Stimulated activated CD8-positive, alpha-beta memory T cell treated with anti-CD3 and anti-CD28 coated beads, Interleukin-12 subunit alpha, Interleukin-12 subunit beta, amount 100 ng/mL, for 1 hour (primary cell): ENCODE results near the gene MAP3K4.

Source experiments
- DNase-seq: peaks from one replicate; pipeline ENCODE4 v3.0.0-alpha.2; 2020; ENCODE audit warnings: low read depth

The MAP3K4 gene

DNA sequence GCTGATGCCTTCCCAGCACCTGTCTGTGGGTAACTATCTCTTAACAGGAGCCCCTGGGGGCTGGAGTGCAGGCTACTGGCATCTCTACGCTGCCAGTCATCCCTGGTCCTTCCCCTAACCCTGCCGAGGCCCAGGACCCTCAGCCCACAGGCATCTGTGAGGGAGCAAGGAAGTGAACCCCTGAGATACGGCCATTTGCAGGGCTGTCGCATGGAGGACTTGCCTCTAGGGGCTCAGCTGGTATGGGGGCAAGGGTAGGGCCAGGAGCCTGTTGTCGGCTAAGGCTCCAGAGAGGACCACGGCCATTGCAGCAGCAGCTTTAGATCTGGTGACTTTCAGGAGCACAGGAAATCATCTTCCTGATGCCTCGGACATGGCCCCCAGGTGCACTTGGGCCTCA is 49.7 kb downstream of the MAP3K4 start:
- DNase-seq, result no peak

DNA sequence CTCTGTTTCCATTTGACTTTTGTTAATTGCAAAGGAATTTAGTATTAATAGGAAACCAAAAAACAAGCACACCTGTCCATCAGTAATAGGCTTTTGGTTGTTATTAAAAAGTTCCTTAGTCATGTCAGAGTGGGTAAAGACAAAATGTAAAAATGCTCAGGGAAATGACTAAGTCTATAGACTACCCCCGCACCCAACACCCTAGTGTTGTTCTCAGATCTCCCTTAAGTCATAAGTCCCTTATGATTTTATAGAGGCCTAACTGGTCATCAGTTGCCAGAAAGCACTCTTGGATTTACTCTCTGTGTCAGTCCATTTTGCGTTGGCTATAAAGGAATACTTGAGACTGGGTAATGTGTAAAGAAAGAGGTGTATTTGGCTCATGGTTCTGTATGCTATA is 52.8 kb downstream of the MAP3K4 start:
- no peak for DNase-seq

DNA sequence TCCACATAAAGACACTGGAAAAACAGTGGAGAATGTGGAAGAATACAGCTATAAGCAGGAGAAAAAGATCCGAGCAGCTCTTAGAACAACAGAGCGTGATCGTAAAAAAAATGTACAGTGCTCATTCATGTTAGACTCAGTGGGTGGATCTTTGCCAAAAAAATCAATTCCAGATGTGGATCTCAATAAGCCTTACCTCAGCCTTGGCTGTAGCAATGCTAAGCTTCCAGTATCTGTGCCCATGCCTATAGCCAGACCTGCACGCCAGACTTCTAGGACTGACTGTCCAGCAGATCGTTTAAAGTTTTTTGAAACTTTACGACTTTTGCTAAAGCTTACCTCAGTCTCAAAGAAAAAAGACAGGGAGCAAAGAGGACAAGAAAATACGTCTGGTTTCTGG is 57.1 kb downstream of the MAP3K4 start:
- DNase-seq, result no peak

DNA sequence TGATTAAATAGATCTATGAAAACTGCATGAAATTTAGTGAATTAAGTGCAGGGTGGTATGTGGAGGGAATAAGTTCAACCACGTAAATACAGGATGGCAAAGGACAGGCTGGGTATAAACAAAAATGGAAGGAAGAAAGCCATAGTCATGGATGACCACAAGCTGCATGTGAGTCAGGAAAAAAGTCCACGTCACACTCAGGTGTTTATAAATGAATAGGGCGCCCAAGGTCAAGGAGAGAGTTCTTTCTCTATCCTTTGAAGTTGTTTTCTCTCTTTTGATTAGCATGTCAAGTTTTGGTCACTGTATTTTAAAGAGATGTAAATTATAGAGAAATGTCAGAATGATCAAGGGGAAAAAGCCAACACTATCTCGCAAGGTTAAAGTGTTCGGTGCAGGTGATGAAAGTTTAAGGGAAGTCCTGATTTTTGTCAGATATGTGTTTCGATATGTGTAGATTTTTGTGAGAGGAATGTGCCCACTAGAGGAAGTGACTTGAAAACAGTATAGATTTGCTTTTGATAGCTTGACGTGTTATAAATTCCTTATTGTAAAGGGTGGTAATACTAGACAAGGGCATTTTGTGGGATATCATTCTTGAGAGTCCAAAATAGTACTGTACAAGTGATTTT is 58.7 kb downstream of the MAP3K4 start:
- no peak for DNase-seq

DNA sequence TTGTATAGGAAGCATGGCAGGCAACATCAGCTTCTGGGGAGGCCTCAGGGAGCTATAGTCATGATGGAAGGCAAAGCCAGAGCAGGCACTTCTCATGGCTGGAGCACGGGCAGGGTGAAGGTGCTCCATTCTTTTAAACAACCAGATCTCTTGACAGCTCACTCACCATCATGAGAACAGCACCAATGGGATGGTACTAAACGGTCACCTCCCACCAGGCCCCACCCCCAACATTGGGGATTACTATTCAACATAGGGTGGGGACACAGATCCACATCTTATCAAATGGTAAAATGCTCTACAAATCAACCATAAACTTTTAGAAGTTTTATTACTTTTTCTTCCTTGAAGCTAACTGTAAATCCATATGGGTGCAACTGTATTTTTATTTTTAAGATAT is 61.5 kb downstream of the MAP3K4 start:
- DNase-seq, result no peak

DNA sequence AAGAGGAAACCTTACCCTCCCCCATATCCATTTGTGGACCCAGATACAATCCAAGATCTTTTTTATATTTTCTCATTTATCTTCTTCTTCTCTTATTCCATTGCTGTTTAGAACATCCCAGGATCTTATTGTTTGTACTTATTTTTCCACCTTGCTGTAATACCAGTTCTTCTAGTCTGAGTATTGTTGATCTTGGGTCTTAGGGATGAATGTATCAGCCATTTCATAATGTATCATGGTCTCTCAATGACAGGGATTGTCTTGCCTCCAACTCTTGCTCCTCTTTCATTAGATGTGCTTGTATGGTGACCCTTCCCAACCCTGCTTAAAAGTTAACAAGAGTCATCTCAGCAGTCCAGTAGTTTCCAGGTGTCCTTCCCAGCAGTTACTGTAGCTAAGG is 63.3 kb downstream of the MAP3K4 start:
- no peak for DNase-seq

- no peak for DNase-seq
These were observed 64.9 kb downstream of the MAP3K4 start for GRCh38 chr6:161056451-161056850.

DNA sequence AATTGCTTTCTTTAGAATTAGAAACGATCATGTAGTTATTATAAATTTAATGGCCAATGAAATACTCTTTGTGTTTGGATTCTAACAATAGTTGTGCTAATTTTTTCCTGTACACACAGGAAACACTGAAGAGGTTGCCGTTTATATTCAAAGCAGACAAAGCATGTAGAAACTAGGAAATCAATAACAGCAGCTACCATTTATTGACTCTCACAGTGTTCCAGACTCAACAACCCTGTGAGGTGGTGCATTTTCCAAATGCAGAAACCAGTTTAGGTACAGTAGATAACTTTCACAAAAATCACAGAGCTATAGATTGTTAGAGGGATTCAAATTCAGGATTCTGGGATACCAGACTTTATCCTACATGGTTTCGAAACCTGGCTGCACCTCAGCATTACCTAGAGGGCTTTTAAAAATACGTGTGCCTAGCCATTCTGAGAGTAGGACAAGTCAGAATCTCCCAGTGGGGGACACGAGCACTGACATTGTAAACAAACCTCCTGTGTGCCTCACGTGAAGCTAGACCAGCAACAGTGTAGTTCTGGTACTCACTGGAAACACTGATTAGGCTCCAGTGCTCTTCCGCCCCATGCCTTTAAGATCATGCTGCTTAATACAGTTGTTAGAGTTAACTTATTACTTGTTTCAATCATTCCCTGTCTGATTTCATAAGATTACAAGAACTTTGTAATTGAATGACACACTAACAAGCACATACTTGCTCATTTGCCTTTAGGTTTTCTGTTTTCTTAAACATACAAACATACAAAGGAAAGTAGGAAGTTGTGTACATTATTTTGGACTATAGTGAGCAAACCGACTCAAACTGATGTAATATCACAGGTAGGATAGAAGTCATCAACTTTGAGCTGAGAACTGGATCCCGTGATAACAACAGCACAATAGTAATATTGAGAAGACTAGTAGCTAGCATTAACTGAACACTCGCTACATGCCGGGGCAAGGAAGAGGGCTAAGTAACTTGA is 65.8 kb downstream of the MAP3K4 start:
- DNase-seq, result no peak

- no peak for DNase-seq
These were observed 67.2 kb downstream of the MAP3K4 start for GRCh38 chr6:161058741-161059140.

GRCh38 chr6:161061576-161061975 is 70.0 kb downstream of the MAP3K4 start:
- DNase-seq, result no peak

- DNase-seq, result no peak
These were observed 73.3 kb downstream of the MAP3K4 start for GRCh38 chr6:161064915-161065314.

GRCh38 chr6:161066511-161066910 is 74.9 kb downstream of the MAP3K4 start:
- no peak for DNase-seq

DNA sequence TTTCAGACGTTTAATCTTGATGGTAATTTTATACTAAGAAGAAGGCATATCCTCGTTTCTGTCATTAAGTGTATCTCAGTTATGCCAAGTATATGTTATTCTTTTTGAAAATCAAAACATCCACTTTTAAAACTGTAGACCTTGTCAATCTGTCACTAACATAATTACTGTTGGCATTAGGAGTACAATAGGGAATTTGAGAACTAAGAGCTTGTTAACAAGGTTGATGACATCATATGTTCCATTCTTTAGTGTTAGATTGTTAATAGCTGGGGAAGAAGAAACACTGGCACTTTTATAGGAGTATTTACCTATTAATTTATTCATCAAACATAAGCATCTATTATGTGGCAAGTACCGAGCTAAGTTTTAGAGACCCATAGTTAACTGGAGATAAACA is 76.2 kb downstream of the MAP3K4 start:
- no peak for DNase-seq

DNA sequence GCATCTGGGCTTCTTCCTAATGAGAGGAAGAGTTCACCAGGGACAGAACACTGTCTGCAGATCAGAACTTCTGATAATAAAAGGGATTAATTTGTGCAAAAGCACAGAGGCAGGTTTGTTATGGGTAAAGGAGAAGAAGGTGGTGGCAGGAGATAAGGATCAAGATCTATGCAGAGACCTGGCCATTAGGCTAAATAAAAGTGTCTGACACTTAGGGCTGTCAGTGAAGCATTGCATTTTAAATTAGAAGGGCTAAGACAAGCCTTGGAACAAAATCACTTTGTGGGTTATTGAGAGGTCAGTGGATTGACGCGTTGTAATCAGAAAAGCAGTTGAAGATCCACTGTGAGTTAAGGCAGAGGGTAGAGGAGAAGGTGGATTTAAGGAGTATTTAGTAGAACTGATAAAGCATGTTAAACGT is 76.8 kb downstream of the MAP3K4 start:
- DNase-seq, result no peak

- DNase-seq, result no peak
These were observed 82.4 kb downstream of the MAP3K4 start for GRCh38 chr6:161073930-161074329.

- DNase-seq, result no peak
These were observed 83.0 kb downstream of the MAP3K4 start for GRCh38 chr6:161074496-161075121.

DNA sequence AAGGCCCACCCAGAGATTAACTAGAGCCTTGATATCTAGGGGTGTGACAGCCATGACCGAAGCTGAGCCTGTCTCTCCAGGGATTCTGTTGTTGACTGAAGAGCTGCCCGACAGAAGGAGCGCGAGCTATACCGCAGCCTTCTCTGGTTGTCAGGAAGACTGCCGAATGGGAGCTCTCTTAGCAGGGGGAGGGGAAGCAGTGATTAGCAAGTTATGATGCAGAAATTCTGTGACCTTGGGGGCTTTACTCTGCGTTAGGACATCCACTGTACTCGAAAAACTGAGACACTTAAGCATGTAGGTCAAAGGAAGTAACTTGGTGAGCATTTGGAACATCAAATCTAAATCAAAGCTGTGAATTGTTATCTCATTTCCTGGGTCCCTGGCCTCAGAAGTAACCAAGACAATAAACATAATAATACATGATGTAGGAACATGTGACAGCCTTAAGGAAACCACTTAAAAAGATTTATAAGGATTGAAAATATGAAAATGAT is 84.7 kb downstream of the MAP3K4 start:
- DNase-seq, result no peak

DNA sequence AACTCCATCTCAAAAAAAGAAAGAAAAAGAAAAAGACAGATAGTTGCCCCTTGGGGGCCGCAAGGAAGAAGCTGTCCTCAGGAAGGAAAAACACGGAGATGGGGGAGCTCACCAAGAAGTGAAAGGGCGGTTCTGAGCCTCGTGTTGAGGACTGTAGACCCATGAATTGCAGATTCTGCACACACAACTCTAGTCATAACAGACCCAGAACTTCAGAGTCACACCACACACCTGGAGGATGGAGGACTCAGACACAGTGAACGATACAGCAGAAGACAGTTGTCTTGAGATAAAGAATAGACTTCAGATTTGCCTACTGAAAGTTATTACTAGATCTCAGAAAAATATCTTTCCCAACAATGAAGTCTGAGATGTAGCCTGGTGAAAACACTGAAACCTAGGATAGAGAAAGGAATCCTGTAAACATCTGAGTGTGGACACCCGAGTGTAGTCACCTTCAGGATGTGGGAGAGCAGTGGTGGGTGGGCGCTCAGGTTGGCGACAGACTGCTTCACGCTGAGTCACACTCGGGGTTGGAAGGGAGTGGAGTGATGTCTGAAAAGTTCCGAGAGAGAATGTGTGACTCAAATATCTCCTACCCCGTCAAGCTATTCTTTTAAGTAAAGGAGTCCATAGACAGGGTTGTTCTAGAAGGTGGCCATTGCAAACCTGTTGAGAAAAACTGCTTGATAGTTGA is 88.1 kb downstream of the MAP3K4 start:
- DNase-seq, result peak; percentile 4

- no peak for DNase-seq
These were observed 88.8 kb downstream of the MAP3K4 start for GRCh38 chr6:161080263-161080970.

- no peak for DNase-seq
These were observed 90.6 kb downstream of the MAP3K4 start for GRCh38 chr6:161082215-161082614.

DNA sequence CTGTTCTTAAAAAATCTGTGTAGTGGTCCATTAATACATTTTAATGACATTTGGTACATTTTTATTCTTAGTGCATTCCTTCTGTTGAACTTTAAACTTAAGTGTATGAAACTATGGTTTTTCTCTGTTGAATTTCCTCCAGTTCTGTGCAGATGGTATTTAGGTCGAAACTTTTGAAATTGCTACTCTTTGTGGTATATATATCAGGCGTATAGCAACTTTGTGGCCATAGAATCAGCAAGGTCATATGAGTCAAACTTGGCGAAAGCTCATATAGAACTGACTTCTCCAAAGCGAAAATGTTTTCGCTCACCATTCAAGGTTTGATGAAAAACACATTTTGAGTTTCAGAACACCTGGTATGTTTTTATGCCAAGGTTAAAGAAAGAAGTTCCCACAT is 93.7 kb downstream of the MAP3K4 start:
- DNase-seq, result no peak
